Measurements from ENCODE around the gene LY9.

Gene LY9

DNA sequence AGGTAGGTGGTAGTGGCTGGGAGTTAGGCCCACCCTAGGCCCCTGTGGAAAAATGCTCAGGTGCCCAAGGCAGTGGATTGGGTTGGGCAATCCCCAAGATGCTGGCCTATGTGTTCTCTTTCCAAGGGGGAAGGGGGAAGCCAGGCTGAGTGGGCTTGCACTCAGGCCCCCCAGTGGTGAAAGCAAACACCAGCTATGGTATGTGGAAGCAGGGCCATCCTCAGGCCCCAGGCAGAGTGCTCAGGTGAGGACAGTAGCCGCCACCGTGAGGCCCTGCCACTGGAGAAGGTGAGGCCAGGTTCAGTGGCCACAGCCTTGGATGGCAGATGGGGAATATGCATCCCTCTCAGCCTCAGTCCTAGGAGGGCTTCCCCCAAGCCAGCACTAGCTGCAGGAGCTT, 11.8 kb downstream of the LY9 start:
- Mint-ChIP-seq H3K4me3 (no peak overlapping the region), H3K9me3 (peaks cover 47% of the 10 kb centered on the region), H3K27me3 (ENCODE audit: low read depth, poor library complexity) (no peaks in the 10 kb centered on the region), H3K27ac (no peak overlapping the region), H3K4me1 (no peaks in the 10 kb centered on the region), H3K36me3 (ENCODE audit: low read depth) (peaks cover 5% of the 10 kb centered on the region)
- TF ChIP-seq, protein P1, sequence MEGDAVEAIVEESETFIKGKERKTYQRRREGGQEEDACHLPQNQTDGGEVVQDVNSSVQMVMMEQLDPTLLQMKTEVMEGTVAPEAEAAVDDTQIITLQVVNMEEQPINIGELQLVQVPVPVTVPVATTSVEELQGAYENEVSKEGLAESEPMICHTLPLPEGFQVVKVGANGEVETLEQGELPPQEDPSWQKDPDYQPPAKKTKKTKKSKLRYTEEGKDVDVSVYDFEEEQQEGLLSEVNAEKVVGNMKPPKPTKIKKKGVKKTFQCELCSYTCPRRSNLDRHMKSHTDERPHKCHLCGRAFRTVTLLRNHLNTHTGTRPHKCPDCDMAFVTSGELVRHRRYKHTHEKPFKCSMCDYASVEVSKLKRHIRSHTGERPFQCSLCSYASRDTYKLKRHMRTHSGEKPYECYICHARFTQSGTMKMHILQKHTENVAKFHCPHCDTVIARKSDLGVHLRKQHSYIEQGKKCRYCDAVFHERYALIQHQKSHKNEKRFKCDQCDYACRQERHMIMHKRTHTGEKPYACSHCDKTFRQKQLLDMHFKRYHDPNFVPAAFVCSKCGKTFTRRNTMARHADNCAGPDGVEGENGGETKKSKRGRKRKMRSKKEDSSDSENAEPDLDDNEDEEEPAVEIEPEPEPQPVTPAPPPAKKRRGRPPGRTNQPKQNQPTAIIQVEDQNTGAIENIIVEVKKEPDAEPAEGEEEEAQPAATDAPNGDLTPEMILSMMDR (IDR thresholded peaks at IDR 0.05): no peak
- DNase-seq: no peak

DNA sequence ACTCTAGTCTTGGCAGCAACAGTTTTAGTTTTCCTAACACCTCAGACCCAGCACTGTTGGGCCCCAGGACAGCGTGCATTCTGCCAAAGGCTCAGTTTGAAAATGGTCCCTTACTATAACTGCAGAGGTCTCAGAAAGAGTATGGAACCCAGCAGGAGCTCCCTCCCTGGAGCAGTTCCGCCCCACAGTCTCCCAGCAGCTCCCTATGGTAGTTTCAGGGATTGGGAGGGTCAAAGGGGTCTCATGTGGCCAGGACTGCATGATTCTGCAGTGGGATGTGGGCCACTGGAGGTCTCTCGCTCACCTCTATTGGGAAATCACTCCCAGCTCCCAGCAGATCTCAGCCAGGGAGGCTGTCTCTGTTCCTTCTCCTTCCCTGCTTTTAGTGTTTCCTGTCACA, 12.3 kb downstream of the LY9 start:
- Mint-ChIP-seq H3K27ac (no peak overlapping the region), H3K4me3 (no peak overlapping the region), H3K4me1 (no peaks in the 10 kb centered on the region), H3K36me3 (ENCODE audit: low read depth) (peaks cover 5% of the 10 kb centered on the region), H3K27me3 (ENCODE audit: low read depth, poor library complexity) (peaks cover 4% of the 10 kb centered on the region), H3K9me3 (peaks cover 46% of the 10 kb centered on the region)
- TF ChIP-seq, protein P1 (IDR thresholded peaks at IDR 0.05): no peak
- no peak for DNase-seq

DNA sequence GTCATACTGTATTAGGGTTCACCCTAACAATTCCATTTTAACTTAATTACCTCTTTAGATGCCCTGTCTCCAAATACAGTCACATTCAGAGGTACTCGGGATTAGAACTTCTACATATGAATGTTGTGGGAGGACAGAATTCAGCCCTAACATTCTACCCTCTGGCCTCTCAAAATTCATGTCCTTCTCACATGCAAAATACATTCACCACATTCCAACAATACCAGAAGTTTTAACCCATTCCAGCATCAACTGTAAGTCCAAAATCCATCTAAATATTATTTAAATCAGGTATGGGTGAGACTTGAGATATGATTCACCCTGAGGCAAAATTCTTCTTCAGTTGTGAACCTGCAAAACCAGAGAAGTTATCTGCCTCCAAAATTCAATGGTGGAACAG, 14.5 kb downstream of the LY9 start:
- Mint-ChIP-seq H3K27me3 (ENCODE audit: low read depth, poor library complexity) (peaks cover 4% of the 10 kb centered on the region), H3K27ac (no peak overlapping the region), H3K36me3 (ENCODE audit: low read depth) (peaks cover 5% of the 10 kb centered on the region), H3K4me1 (no peaks in the 10 kb centered on the region), H3K4me3 (no peak overlapping the region), H3K9me3 (peaks cover 29% of the 10 kb centered on the region)
- DNase-seq: no peak
- TF ChIP-seq, protein P1 (IDR thresholded peaks at IDR 0.05): no peak

DNA sequence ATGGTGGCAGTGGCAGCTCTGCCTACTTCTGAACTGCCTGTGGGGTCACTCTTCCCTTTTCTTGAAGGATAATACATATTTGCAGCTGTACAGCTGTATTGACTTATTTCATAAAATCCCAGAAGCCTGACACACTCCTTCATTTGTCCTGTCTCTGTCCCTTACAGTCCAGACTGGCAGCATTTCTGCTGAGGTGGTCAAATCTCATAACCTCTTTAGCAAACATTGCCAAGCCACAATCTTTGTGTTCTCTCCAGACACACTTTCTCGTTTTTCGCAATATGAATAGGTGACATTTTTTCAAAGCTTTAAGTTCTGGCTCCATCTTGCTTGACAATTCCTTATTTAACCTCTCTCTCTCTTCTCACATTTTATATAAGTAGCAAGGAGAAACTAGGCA, 15.2 kb downstream of the LY9 start:
- H3K4me1 Mint-ChIP-seq: no peaks in the 10 kb centered on the region
- no peak overlapping the region for H3K27ac Mint-ChIP-seq

DNA sequence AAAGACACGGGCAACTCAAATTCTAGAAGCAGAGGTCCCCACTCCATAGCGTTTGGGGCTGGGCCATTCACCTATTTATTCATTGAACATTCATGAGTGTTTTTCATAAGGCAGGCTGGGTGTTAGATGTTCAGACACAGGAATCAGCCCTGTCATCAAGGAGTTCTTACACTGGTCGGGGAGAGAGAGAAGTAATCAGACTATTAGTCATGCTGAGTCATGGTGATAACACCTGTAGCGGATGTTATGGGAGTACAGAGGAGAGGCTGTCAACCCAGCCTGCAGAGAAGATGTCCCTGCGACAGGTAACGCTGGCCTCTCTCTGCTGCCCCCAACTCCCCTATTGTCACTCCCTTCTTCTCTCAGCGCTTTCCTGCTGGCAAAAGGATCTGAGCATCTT, 17.2 kb downstream of the LY9 start:
- DNase-seq: no peak
- TF ChIP-seq, protein P1 (IDR thresholded peaks at IDR 0.05): no peak
- no peak overlapping the region for H3K4me3 Mint-ChIP-seq
- H3K36me3 Mint-ChIP-seq (ENCODE audit: low read depth): no peaks in the 10 kb centered on the region
- no peak overlapping the region for H3K27ac Mint-ChIP-seq
- H3K9me3 Mint-ChIP-seq: peaks cover 7% of the 10 kb centered on the region
- peaks cover 4% of the 10 kb centered on the region for H3K27me3 Mint-ChIP-seq (ENCODE audit: low read depth, poor library complexity)
- H3K4me1 Mint-ChIP-seq: peaks cover 6% of the 10 kb centered on the region

More for the DNA sequence above, 15.2 kb downstream of the LY9 start:
- H3K27me3 Mint-ChIP-seq (ENCODE audit: low read depth, poor library complexity): peaks cover 4% of the 10 kb centered on the region
- no peak overlapping the region for H3K4me3 Mint-ChIP-seq
- DNase-seq: no peak
- TF ChIP-seq, protein P1 (IDR thresholded peaks at IDR 0.05): no peak
- peaks cover 5% of the 10 kb centered on the region for H3K36me3 Mint-ChIP-seq (ENCODE audit: low read depth)
- H3K9me3 Mint-ChIP-seq: peaks cover 22% of the 10 kb centered on the region

DNA sequence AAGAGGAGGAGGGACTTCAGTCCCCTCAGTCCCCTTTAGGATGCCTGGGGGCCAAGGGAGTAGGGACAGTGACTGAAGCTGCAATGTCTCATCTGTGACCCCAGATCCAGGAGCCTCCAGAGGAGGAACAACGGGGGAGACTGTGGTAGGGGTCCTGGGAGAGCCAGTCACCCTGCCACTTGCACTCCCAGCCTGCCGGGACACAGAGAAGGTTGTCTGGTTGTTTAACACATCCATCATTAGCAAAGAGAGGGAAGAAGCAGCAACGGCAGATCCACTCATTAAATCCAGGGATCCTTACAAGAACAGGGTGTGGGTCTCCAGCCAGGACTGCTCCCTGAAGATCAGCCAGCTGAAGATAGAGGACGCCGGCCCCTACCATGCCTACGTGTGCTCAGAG, 18.3 kb downstream of the LY9 start:
- Mint-ChIP-seq H3K4me3 (no peak overlapping the region), H3K4me1 (peaks cover 11% of the 10 kb centered on the region), H3K27ac (no peak overlapping the region), H3K27me3 (ENCODE audit: low read depth, poor library complexity) (peaks cover 4% of the 10 kb centered on the region), H3K36me3 (ENCODE audit: low read depth) (no peaks in the 10 kb centered on the region), H3K9me3 (no peaks in the 10 kb centered on the region)
- no peak for DNase-seq
- TF ChIP-seq, protein P1 (IDR thresholded peaks at IDR 0.05): no peak

All from nephron progenitor cell (in vitro differentiated cells).